Epithelial cell of prostate (primary cell): ENCODE results near the gene DENND4B.
"Not testable (repeated sequence)": the region's sequence is repeated elsewhere in the genome, so short reads cannot be mapped to it uniquely, and the experiment has no call there.

ENCODE experiments used
- DNase-seq: peaks from one replicate; pipeline ENCODE4 v3.0.0-alpha.2; 2011; ENCODE audit warnings: low read depth, low spot score
- H3K27ac ChIP-seq: fragments of 450-650 bp; 2 replicates; pipeline ENCODE4 v1.5.1; 2017; ENCODE audit warnings: mild to moderate bottlenecking

Gene DENND4B

DNA sequence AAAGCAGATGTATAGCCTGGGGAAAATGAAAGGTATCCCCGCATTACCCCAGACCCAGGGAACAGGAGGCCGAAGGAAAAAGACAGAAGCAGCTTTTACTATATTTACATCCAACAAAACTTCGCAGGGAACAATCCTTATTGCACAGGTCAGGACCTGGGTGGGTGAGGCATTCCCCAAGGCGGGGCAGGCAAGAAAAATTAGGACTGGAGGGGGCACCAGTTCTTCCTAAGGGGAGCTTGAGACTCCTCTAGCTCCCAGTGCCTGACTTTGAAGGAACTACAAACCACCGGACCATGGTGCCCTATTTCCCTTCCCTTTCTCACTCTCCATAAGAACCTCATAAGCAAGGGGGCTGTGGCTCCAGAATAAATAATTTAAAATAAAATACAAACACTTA lies 17.1 kb downstream of the DENND4B start:
- no peak for DNase-seq
- no peak overlapping the region for H3K27ac ChIP-seq

DNA sequence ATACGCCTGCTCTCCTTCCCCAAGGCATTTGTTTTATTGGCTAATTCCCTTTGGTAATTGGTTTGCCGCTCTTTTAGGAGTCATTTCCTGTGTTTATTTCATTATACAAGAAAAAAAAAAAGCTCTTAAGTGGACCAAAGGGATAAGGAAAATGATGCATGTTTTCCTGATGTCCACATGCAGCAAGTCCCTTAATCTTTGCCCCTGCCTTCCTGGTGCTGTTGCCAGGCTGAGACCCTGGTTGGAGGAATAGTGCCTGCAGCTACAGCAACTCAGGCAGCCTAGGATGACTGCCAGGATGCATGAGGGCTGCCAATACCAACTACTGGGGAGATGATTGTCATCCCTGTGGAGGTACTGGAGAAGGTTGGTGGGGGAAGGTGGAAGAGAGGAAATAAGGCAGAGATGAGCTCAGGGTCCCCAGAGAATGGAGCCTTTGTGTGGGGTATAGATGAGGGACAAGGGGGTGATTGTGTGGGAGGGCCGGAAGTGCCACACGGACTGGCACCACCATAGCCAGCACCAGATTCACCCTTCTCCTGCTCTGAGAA lies 17.7 kb downstream of the DENND4B start:
- H3K27ac ChIP-seq: no peak overlapping the region
- DNase-seq: no peak

DNA sequence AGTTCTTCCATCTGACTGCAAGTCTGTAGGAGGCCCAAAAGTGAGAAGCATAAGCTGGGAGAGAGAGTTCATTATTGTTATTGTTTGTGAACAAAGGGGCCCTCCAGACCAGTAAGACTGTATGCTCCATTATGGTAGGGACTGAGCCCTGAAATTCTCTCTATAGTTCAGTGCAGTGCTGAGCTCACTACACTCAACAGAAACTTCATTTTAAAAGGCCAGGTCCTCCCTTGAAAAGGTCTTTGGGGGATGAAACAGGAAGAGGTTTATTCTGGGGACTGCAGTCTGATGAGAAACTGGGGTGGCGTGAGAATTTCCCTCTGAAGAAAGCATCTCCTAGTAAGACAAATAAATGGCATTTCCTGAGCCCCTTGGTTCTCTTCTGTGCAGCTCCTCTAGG lies 18.3 kb downstream of the DENND4B start:
- DNase-seq: no peak
- no peak overlapping the region for H3K27ac ChIP-seq

DNA sequence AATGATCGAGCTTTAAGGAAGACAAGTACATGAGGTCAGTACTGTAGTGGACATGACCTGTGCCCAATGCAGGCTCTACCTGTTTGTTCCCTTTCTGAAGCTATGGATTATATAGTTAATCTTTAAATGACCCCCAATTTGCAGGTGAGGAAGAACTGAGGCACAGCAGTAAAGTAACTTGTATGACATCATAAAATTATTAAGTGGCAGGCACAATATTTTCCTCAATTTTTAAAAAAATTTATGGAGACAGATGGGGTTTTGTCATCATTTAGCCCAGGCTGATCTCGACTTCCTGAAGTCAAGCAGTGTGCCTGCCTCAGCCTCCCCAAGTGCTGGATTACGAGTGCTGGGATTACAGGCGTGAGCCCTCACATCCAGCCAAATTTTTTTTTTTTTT lies 20.1 kb downstream of the DENND4B start:
- DNase-seq: no peak
- H3K27ac ChIP-seq: no peak overlapping the region

DNA sequence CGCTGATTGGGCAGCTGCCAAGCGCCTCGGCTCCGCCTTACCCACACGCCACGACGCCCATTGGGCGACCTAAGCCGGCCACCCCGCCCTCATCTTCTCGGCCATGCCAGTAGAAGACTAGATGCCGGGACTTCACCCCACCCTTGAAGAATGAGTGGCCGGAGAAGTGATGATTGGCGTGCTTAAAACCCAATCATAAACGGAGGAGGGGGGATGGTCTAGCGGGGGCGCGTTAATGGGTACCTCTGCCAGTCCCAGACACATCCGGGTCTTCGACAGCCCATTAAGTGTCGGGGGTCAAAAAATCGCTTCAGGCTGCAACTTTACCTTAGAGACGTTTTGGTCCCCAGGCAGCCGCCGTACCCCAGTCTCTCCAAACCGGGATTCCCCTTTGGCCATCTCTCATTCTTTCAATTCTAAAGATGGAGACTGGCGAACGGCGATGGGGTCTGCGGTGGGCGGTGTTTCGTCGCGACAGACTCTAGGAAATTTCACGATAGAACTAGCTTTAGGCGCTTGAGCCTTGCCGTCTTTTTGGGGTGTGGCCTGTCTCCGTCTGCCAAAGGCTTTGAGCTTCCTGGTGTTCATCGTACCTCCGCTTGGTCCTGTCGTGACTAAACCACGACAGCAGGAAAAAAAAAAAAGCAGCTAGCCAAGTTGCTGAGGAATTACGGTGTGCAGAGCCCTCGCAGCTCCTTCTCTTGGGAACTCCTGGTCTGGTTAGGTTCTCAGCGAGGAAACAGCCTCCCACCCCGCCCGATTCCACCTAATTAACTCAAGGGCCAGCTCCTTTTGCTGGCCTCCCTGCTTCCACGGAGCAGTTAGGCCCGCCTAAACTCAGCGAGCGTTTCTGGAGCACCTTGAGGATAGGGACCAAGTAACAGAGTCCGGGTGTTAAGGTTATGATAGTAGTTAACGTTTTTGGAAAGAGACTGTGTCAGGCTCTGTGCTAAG lies 23.3 kb downstream of the DENND4B start, which contains the start of gene GATAD2B:
Gene GATAD2B (minus strand): TSS at position 1 of the 954 bp plus-strand sequence. CDS start 94,625 bp downstream, outside the sequence.
- peak within 1 kb of the TSS; percentile 88 for H3K27ac ChIP-seq
- DNase-seq: peak; percentile 99

DNA sequence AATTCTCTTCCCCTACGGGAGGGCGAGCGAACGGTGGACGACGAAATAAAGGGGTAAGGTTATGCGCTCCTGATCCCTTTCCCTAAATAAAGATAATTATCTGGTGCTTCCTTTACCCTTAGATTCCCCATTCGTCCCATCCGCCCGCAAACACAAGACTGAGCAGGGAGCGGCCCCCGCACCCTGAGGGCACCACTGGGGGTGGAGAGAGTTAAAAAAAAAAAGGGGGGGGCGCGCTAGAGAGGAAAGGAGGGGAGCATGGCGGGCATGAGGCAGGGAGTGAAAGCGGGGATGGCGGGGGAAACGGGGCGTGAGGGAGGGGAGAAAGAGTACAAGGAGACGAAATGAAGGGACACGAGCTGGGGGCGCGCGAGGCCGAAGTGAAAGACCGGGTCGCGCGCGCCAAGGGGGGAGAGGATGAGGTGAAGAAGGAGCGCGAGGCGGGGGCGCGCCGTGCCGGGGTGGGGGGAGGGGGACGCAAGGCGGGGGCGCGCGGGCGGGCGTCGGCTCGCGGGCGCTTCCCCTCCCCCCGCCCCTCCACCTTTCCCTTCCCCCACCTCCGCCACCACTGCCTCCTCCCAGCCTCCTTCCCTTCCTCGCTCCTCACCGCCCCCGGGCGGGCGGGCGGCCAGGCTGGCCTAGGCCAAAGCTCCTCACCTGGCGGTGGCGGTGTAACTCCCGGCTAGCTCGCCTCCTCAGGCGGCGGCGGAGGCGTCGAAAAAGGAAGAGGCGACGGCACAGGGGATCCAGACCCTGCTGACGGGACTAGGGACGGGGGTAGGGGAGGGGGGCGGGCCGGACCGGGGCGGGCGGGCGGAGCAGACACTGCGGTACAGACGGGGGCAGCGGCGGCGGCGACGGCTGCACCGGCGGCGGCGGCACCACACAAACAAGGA lies 24.2 kb downstream of the DENND4B start:
- DNase-seq: no peak
- peak overlapping the region; percentile 88 for H3K27ac ChIP-seq

DNA sequence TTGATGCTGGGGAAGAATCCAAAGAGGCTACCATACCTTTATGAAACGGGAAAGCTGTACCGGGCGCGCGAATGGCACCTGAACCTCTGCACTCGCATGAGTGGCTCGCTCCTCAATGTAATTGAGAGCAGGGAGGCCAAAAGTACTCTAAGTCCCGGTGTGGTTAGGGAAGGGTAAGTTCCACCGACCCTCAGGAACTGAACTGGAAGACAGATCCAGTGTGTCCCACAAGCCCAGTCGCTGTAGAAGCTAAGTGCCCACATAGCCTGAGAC lies 24.8 kb downstream of the DENND4B start:
- no peak for DNase-seq
- H3K27ac ChIP-seq: peak overlapping the region; percentile 88

DNA sequence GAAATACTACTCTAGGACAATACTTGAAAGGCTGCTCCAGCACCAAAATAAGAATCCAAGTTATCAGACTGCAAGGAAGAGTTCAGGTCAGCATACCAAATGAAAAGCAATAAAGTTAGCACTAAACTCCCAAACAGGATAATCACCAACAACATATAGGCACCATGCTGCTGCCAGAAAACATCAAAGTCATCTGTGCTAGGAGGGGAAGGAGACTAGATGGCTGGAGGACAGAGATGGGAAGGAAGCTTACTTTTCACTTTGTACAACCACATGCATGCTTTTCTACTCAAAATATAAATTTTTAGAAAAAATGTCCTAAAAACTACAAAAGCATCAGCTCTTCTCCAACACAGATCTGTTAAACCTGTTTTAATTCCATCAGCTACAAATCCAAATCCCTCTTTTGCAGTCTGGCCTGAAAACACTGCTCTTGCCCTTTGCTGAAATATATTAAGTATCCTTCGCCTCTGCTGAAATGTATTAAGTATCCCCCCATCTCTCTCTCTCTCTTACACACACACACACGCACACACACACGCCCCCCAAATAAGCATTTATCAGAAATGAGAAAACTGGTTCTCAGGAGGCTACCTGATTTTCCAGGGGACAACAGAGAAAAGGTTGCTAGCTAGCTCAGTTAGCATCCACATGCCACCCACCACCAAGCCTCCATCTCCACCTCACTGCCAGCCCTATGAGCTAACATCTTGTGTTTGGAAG lies 25.3 kb downstream of the DENND4B start:
- H3K27ac ChIP-seq: peak overlapping the region; percentile 88
- DNase-seq: no peak

DNA sequence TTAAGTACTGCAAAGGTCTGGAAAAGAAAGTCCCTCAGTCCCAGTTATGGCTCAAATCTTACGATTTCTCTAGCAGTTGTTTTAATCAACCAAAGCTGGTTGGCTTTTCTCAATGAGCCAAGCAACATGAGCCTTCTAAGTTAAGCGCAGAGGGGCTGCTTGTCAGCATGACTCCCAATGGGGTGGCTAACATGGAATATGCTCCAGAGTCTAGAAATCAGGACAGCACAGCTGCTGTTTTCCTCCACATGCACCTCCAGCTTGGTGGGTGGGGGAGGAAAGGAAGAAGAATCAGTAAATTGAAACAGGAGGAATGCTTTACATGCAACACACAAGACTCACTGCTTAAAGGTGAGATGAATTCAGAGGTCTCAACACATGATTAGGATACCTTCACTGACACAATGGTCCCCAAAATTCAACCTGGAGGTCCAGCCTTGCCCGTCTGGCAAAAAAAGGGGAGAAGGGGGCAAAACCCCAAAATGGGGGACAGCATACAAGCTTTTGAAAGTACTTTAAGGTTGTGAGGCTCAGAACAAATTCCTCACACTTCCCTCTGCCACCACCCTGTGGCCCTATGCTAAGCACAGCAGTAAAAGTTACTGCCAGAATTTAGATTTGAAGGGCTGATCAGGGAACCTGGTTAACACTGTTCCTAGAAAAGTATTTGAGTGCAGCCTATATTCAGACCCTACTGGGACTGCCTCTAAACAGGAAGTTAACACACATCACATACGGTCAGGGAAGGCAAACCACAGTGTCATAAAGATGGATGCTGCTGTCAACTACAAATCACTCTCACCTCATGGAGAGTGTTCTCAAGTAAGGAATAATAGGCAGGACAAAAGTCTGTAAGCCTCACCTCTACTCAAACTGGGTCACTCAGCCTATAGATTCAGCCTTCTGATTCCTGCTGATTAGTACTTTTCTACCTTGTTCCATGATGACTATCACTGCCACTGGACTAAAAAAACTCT lies 26.4 kb downstream of the DENND4B start:
- no peak overlapping the region for H3K27ac ChIP-seq

DNA sequence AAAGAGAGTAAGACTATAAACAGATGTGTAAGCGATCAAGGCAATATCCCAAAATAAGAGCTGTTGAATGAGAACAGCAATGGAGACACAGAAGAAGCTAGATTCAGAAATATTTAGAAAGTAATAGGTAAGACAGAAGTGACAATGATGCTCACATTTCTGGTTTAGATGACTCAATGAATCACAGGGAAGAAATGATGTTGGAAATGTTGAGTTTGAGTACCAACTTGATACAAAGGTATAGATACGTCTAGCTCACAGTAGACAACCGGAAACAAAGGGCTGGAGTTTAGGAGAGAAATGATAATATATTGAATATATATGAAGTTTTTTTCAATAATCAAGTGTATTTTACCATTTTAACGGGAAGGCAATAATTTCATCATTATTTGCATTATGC lies 30.2 kb downstream of the DENND4B start:
- DNase-seq: no peak
- no peak overlapping the region for H3K27ac ChIP-seq

More for the DNA sequence above, 26.4 kb downstream of the DENND4B start:
- no peak for DNase-seq

DNA sequence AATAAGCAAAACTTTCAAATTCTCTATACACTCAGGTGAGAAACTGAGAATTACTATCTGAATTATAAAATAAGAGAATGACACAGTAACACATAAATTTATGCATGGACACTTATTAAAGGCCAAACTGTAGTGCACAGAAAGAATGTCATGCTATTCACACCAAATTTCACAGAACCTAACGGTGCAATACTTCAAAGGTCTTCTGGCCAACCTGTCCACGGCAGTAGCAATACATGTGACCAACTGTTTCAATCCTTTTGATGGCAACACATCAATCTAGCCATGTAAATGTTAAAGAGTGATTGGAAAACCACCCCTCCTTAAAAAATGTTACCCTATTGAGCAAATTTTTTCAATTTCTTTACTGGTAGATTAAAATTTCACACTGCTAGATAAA lies 34.2 kb downstream of the DENND4B start:
- no peak overlapping the region for H3K27ac ChIP-seq
- DNase-seq: no peak

DNA sequence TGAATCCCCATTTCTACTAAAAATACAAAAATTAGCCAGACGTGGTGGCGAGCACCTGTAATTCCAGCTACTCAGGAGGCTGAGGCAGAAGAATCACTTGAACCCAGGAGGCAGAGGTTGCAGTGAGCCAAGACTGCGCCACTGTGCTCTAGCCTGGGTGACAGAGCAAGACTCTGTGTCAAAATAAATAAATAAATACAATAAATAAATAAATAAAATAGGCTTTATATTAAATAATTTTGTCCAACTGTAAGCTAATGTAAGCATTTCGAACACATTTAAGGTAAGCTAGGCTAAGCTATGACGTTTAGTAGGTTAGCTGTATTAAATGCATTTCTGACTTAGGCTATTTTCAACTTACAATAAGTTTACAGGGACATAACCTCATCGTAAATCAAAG lies 36.0 kb downstream of the DENND4B start:
- not testable (repeated sequence) for DNase-seq, H3K27ac ChIP-seq

DNA sequence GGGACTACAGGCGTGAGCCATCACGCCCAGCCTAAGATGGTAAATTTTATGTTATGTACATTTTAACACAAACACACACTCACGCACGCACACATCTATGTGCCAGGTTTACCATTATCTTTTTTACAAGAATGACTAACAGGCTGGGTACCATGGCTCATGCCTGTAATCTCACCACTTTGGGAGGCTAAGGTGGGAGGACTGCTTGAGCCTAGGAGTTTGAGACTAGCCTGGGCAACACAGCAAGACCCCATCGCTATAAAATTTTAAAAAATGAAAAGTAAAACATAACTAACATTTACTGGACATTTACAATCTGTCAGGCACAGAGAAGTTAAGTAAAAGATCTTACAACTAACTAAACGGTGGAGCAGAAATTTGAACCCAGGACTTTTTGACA lies 38.4 kb downstream of the DENND4B start:
- H3K27ac ChIP-seq: no peak overlapping the region
- no peak for DNase-seq

DNA sequence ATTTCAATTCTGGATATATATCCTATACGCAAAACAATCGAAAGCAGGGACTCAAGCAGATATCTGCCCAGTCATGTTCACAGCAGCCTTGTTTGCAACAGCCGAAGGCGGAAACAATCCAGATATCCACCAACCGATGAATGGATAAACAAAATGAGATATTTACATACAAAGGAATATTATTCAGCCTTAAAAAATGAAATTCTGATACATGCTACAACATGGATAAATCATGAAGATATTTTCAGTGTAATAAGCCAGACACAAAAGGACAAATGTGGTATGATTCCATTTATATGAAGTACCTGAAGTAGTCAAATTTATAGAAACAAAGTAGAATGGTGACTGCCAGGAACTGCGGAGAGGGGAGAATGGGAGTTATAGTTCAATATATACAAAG lies 39.4 kb downstream of the DENND4B start:
- no peak overlapping the region for H3K27ac ChIP-seq
- DNase-seq: no peak

DNA sequence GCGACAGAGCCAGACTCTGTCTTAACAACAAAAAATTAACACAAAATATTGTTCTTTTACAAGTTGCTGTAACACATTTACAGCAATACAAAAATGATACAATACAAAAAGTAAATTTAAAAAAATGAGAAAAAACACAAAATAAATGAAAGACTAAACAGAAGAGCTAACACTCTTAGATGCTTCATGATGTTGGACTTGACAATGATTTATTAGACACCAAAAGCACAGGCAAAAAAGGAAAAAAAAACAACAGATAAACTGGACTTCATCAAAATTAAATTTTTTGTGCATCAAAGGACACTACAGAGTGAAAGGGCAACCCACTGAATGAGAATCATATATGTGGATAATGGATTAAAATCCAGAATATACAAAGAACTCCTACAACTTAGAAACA lies 40.1 kb downstream of the DENND4B start:
- DNase-seq: no peak
- peak overlapping the region; percentile 22 for H3K27ac ChIP-seq

DNA sequence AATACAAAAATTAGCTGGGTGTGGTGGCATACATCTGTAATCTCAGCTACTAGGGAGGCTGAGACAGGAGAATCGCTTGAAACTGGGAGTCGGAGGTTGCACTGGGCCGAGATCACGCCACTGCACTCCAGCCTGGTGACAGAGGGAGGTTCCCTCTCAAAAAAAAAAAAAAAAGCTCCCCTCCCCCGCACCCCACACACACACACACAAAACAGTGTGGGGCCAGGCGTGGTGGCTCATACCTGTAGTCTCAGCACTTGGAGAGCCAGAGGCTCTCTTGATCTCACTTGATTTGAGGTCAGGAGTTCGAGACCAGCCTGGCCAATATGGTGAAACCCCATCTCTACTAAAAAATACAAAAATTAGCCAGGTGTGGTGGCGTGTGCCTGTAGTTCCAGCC lies 40.6 kb downstream of the DENND4B start:
- not testable (repeated sequence) for DNase-seq
- H3K27ac ChIP-seq: peak overlapping the region; percentile 22

DNA sequence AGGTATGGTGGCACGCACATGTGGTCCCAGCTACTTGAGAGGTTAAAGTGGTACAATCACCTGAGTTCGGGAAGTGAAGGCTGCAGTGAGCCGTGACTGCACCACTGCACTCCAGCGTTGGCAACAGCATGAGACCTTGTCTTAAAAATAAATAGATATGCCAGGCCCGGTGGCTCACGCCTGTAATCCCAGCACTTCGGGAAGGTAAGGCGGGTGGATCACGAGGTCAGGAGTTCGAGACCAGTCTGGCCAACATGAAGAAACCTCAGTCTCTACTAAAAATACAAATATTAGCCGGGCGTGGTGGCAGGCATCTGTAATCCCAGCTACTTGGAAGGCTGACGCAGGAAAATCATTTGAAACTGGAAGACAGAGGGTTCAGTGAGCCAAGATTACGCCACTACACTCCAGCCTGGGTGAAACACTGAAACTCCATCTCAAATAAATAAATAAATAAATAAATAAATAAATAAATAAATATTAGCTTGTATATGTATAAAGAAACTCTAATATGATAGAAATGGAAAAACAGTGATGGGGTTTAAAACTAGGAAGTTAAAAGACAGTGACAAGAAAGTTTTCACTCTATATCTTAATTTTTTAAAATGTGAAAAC lies 42.6 kb downstream of the DENND4B start:
- DNase-seq: no peak
- H3K27ac ChIP-seq: no peak overlapping the region

DNA sequence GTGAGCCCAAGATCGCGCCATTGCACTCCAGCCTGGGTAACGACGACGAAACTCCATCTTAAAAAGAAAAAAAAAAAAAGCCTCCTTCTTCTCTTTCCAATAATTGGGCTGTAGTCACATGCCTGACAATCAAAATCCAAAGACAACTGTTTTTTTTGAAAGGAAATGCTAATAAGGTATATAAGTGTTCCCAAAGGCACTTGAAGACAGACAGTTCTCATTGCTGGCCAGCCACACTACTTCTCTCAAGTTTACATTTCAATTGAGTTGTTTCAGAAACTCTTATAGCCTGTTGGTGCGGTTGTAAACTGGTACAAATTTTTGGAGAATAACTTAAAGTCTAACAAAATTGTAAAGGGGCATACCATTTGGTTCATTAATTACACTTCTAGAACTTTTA lies 47.0 kb downstream of the DENND4B start:
- DNase-seq: no peak
- no peak overlapping the region for H3K27ac ChIP-seq

DNA sequence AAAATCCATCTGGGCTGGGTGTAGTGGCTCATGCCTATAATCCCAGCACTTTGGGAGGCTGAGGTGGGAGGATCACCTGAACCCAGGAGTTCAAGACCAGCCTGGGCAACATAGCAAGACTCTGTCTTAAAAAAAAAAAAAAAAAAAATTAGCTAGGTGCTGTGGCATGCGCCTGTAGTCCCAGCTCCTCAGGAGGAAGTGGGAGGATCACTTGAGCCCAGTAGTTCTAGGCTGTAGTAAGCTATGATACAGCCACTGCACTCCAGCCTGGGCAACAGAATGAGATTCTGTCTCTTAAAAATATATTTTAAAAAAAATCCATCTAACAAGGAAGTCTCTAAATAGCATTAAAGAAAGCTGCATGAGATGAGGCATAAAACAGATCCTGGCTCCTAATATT lies 50.7 kb downstream of the DENND4B start:
- not testable (repeated sequence) for DNase-seq

More for the DNA sequence above, 50.7 kb downstream of the DENND4B start:
- not testable (repeated sequence) for H3K27ac ChIP-seq
